ENCODE data around the gene PXYLP1. TPM values are rescaled to one million over a fixed set of nuclear protein-coding genes. Genes with fewer than 3 reads are reported as not detected.

PXYLP1 gene
- total and polyA plus RNA-seq, 10 of the 15 experiments (the other 5 are each of a cell fraction or from before 2014, with no cell fraction given), result 0.06 to 1.7 (median 0.35) TPM

DNA sequence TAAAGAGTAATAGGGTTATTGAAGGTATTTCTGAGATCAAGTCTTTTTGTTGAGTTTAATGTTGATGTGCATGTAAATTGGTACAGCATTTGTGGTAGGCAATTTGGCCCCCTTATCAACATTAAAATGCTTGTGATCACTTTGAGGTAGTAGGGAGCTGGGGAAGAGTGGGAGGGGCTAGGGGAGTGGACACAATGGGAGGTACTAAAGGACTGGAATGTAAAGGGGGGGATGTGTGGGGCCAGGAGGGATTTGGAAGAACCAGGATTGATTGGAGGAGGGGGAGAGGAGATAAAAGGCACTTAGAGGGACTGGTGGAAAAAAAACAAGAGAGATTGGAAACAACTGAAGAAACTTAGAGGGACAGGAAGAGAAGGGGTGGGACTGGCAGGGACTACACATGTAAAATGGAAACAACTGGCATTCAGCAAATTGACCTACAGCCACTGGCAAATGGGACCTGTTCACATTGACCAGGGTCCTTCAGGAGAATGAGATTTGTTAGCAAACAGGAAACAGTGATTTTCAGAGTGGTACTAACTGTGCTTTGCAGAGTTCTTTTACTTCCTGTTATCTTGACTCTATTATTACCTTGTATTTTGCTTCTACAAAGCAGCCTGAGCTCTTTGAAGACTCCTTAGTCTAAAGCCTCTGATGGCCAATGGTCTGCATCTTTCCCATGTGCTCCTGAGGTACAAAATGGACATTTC lies 88.9 kb downstream of the PXYLP1 start:
- H3K27me3 ChIP-seq (replicated peaks in 1 of 2; ENCODE audit: control insufficient read depth in 2 of 2, insufficient read depth in 2 of 2, low read length in 1 of 2), result no peaks in the 10 kb centered on the region
- in situ Hi-C loops (cut with MboI) (no loop called here), intact Hi-C loops (cut with micrococcal nuclease; ENCODE audit: unreplicated experiment) (no loop called here)
- FAIRE-seq, result no peak
- TF ChIP-seq RELA (IDR thresholded peaks at IDR 0.05; ENCODE audit: borderline replicate concordance, partially characterized antibody), result no peak
- H3K79me2 ChIP-seq (ENCODE audit: control insufficient read depth, insufficient read depth, low read length), result no peaks in the 10 kb centered on the region
- ChIA-PET RAD21 (ENCODE audit: unreplicated experiment) (interaction anchor here (0.6 to 1.2 kb wide), 3 partner anchors 12 to 132 kb away, joined by 3 to 4 read pairs (median 3); no protein-coding TSS in a partner anchor), POLR2A (interaction anchor here (0.6 to 1.5 kb wide), 2 partner anchors 14 to 120 kb away, joined by 3 to 15 read pairs; no protein-coding TSS in a partner anchor), SMC1A (ENCODE audit: uncharacterized antibody, unreplicated experiment) (interaction anchor here (1.9 to 9.9 kb wide), 2 partner anchors 6 to 16 kb away, joined by 10 to 98 read pairs; no protein-coding TSS in a partner anchor), CTCF (interaction anchor here (0.7 to 5.1 kb wide), 3 partner anchors 8 to 121 kb away, joined by 3 to 34 read pairs (median 3); no protein-coding TSS in a partner anchor)
- H3K27ac ChIP-seq (ENCODE audit: control insufficient read depth, insufficient read depth), result no peak overlapping the region
- DNase-seq (ENCODE audit: low read depth, low spot score), result no peak
- H4K20me1 ChIP-seq (ENCODE audit: control insufficient read depth, insufficient read depth), result no peaks in the 10 kb centered on the region
- no TSS peak for BruUV-seq (replicated peaks)
- no peak overlapping the region for H3K4me2 ChIP-seq (ENCODE audit: control insufficient read depth, insufficient read depth)
- peaks cover 1% of the 10 kb centered on the region; the same call in 2 of the 3 replicates for H3K9me3 ChIP-seq (replicated peaks; ENCODE audit: control insufficient read depth, insufficient read depth, low read length)
- no peak overlapping the region for H3K4me3 ChIP-seq
- peak overlapping the region; percentile 68 for H2AFZ ChIP-seq (ENCODE audit: control insufficient read depth, low read depth, low read length)
- peak; percentile 47; the same call in 2 of the 3 replicates for ATAC-seq
- H3K4me1 ChIP-seq (ENCODE audit: control insufficient read depth, insufficient read depth, low read length), result peaks cover 9% of the 10 kb centered on the region; the same call in 1 of the 2 replicates
- H3K9ac ChIP-seq (ENCODE audit: control insufficient read depth, insufficient read depth, low read length), result no peak overlapping the region
- no peaks in the 10 kb centered on the region for H3K36me3 ChIP-seq (ENCODE audit: control insufficient read depth in 2 of 2, insufficient read depth in 2 of 2, low read length in 1 of 2)

DNA sequence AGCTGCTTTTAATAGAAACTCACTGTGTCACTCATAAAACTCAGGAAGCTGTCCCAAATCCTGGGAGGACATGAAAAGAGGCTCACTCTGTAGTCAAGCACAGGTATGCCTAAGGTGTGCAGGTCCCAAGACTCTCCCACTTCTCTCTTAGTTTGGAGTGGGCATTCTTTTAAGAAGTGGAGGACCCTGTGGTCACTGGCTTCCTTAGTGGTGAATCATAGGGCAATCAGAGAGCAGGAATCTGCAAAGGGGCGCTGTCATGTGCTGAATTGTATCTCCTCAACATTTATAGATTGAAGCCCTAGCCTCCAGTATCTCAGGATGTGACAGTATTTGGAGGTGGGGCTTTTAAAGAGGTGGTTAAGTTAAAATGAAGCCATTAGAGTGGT lies 89.5 kb downstream of the PXYLP1 start:
- ChIA-PET CTCF (interaction anchor here (0.7 to 5.1 kb wide), 2 partner anchors 9 to 13 kb away, joined by 3 to 34 read pairs; no protein-coding TSS in a partner anchor), RAD21 (ENCODE audit: unreplicated experiment) (interaction anchor here (1.0 to 1.2 kb wide), 2 partner anchors 11 to 15 kb away, joined by 3 to 4 read pairs; no protein-coding TSS in a partner anchor), SMC1A (ENCODE audit: uncharacterized antibody, unreplicated experiment) (interaction anchor here (1.1 to 9.9 kb wide), 3 partner anchors 7 to 131 kb away, joined by 3 to 98 read pairs (median 10); no protein-coding TSS in a partner anchor), POLR2A (interaction anchor here (0.6 to 1.5 kb wide), 2 partner anchors 14 to 120 kb away, joined by 3 to 15 read pairs; no protein-coding TSS in a partner anchor)
- Histone ChIP-seq H2AFZ (ENCODE audit: control insufficient read depth, low read depth, low read length) (peak overlapping the region; percentile 68), H3K27me3 (replicated peaks in 1 of 2; ENCODE audit: control insufficient read depth in 2 of 2, insufficient read depth in 2 of 2, low read length in 1 of 2) (no peaks in the 10 kb centered on the region), H3K27ac (ENCODE audit: control insufficient read depth, insufficient read depth) (no peak overlapping the region), H3K36me3 (ENCODE audit: control insufficient read depth in 2 of 2, insufficient read depth in 2 of 2, low read length in 1 of 2) (no peaks in the 10 kb centered on the region), H4K20me1 (ENCODE audit: control insufficient read depth, insufficient read depth) (no peaks in the 10 kb centered on the region), H3K9ac (ENCODE audit: control insufficient read depth, insufficient read depth, low read length) (no peak overlapping the region), H3K9me3 (replicated peaks; ENCODE audit: control insufficient read depth, insufficient read depth, low read length) (peaks cover 1% of the 10 kb centered on the region; the same call in 2 of the 3 replicates), H3K4me3 (no peak overlapping the region), H3K79me2 (ENCODE audit: control insufficient read depth, insufficient read depth, low read length) (no peaks in the 10 kb centered on the region), H3K4me2 (ENCODE audit: control insufficient read depth, insufficient read depth) (no peak overlapping the region), H3K4me1 (ENCODE audit: control insufficient read depth, insufficient read depth, low read length) (peaks cover 9% of the 10 kb centered on the region; the same call in 1 of the 2 replicates)
- no TSS peak for BruUV-seq (replicated peaks)
- no peak for FAIRE-seq
- DNase-seq (ENCODE audit: low read depth, low spot score), result no peak
- in situ Hi-C loops (cut with MboI) (no loop called here), intact Hi-C loops (cut with micrococcal nuclease; ENCODE audit: unreplicated experiment) (no loop called here)
- no peak for ATAC-seq
- TF ChIP-seq ZBED1 (IDR thresholded peaks at IDR 0.05; ENCODE audit: borderline replicate concordance), result no peak
- TF ChIP-seq, protein P1, sequence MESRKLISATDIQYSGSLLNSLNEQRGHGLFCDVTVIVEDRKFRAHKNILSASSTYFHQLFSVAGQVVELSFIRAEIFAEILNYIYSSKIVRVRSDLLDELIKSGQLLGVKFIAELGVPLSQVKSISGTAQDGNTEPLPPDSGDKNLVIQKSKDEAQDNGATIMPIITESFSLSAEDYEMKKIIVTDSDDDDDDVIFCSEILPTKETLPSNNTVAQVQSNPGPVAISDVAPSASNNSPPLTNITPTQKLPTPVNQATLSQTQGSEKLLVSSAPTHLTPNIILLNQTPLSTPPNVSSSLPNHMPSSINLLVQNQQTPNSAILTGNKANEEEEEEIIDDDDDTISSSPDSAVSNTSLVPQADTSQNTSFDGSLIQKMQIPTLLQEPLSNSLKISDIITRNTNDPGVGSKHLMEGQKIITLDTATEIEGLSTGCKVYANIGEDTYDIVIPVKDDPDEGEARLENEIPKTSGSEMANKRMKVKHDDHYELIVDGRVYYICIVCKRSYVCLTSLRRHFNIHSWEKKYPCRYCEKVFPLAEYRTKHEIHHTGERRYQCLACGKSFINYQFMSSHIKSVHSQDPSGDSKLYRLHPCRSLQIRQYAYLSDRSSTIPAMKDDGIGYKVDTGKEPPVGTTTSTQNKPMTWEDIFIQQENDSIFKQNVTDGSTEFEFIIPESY (IDR thresholded peaks at IDR 0.05), result no peak
- no peak for TF ChIP-seq MTA3 (IDR thresholded peaks at IDR 0.05; ENCODE audit: borderline replicate concordance, low read length)
- no peak for TF ChIP-seq HDAC6 (IDR thresholded peaks at IDR 0.05; ENCODE audit: unreplicated experiment)
- no peak for TF ChIP-seq POLR2AphosphoS5 (IDR thresholded peaks at IDR 0.05; ENCODE audit: low read length)
- no peak for TF ChIP-seq TARDBP (IDR thresholded peaks at IDR 0.05; ENCODE audit: borderline replicate concordance)
- TF ChIP-seq ZZZ3 (IDR thresholded peaks at IDR 0.05; ENCODE audit: control insufficient read depth, insufficient read length, low read depth), result no peak
- 100% methylated on average over 1 of the region's 1 CpG for WGBS (ENCODE audit: insufficient coverage, insufficient replicate concordance, low lambda C conversion rate, missing lambda C conversion rate)

Data from GM12878 (cell line).